ENCODE data around the gene GATM.

- TF ChIP-seq CTCF (IDR thresholded peaks at IDR 0.05) (no peak), POLR2A (IDR thresholded peaks at IDR 0.05) (no peak)
Observed at GRCh38 chr15:45361878-45362277, 16.5 kb downstream of the GATM start.

All from esophagus squamous epithelium (tissue), 4 donors.